CD4-positive, alpha-beta T cell treated with Interleukin-6 for 4 hours (primary cell): Measurements from ENCODE around the gene EPB41L2.
A peak's percentile ranks its signal among the peaks of the same experiment; 100 is the strongest.

Experiments used
- DNase-seq: peaks from one replicate; pipeline ENCODE4 v3.0.0-alpha.2; 2020; ENCODE audit warnings: mixed read lengths

EPB41L2 gene

GRCh38 chr6:130858054-130858453 lies 205.0 kb downstream of the EPB41L2 start:
- no peak for DNase-seq

GRCh38 chr6:130853555-130854183 lies 209.4 kb downstream of the EPB41L2 start:
- DNase-seq: no peak

DNA sequence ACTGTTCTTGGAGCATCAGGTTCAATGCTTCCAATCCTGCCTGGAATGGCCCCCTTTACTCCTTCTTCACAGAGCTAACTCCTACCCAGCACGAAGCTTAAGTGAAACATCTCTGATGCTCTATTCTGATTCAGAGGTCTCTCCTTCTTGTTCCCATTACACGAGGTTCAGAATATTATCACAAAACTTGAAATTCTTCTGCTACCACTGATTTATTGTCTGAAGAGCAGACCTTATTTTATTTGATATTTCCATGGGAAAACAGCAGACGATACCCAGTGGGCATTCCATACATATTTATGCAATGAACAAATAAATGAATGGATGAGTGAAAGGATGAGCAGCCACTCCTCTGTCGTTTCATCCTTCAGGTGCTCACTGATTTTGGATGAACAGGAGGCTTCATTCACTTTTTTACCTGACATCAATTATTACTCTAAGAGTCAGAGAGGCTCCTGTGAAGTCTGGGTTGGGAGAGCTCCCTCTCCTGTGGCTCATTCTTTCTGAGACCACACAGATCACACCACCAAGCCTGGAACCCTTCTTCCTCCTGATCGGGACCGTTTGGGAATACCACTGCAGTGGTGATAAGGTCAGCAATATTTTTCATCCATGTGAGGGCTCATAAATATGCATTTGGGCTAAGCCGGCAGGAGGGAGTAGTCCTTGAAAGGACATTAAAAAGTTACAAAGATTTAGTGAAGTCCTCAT lies 210.0 kb downstream of the EPB41L2 start:
- DNase-seq: no peak

GRCh38 chr6:130851026-130851425 lies 212.0 kb downstream of the EPB41L2 start:
- no peak for DNase-seq

DNA sequence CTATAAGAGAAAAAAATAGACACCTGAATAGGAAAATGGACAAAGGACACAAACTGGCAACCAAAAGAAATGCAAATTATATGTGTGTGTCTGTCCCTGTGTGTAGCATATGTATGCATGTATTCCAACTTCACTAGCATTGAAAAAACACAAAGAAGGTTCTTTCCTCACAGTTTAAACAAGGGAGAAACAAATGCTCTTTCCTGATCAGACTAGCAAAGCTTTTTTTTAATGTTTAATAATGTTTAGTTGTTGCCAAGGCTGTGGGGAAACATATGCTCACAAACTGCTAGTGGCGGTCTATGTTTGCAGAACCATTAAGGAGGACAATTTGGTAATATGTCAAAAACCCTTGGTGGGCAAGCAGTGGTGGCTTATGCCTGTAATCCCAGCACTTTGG lies 213.5 kb downstream of the EPB41L2 start:
- no peak for DNase-seq

GRCh38 chr6:130848945-130849344 lies 214.1 kb downstream of the EPB41L2 start:
- no peak for DNase-seq

GRCh38 chr6:130847001-130847910 lies 215.8 kb downstream of the EPB41L2 start:
- DNase-seq: no peak

DNA sequence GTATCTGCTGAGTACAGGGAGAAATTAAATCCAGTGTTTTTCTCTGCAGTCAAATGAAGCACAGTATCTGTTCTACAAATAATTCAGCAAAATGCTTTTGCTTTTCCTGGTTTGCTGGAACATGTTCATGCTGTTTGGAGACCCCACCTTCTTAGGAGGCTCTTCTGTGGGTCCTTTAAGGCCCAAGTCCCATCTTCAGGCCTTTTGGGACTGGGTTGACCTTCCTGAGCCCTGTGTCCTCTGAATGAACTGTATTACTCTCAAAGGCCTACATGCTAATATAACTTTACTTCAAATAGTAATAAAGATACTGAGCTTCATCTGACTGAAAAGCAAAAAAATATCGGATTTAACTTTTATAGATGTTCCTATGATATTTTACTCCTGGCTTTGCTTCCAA lies 216.5 kb downstream of the EPB41L2 start:
- no peak for DNase-seq

DNA sequence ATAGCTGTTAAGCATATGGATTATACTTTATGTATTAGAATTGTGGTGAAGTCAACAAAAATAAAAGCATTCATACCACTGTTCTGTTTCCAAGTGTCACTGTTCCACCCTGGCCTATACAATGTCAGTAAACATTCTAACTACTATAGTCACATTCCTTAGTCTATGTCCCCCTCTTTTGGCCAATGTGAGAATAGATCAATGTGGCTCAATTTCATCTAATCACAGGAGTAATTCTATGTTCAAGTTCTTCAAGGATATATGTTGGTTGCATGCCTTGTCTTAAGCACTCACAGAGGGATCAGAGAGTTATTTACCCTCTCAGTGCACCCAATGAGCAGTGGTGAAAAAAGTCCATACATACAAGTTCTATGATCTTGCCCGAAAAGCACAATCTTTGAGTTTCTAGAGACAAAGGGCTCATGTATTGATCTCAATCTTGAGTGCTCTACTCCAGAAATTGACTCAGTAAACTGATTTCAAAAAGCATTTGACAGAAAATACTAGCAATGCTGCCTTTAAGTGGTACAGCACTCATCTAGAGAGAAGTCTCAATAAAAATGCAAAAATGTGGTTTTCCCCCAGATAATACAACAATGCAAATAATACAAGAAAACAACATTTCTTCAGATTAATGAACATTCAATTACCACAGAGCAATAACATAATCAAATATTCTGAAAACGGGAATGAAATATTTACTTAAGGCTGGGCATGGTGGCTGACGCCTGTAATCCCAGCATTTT lies 219.3 kb downstream of the EPB41L2 start:
- DNase-seq: peak; percentile 2

- DNase-seq: no peak
Observed at GRCh38 chr6:130841128-130841728, 221.8 kb downstream of the EPB41L2 start.

GRCh38 chr6:130840050-130840449 lies 223.0 kb downstream of the EPB41L2 start:
- no peak for DNase-seq

DNA sequence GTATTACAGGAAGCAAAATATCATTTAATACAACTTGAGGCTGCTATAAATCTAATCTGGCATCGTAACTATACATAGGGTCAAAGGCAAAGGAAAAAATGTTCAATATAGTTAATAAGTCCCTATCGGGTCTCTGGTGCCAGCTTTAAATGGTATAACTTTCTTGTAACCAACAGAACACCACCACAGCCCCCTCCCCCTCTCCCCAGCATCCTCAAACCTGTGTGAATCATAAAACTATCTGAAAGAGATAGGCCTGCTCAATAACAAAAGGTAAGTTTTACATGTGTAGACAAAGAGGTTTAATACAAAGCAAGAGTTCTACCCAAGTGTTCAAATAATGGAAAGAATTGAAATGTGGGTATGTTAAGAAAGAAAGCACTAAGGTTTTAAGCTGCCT lies 223.7 kb downstream of the EPB41L2 start:
- no peak for DNase-seq

DNA sequence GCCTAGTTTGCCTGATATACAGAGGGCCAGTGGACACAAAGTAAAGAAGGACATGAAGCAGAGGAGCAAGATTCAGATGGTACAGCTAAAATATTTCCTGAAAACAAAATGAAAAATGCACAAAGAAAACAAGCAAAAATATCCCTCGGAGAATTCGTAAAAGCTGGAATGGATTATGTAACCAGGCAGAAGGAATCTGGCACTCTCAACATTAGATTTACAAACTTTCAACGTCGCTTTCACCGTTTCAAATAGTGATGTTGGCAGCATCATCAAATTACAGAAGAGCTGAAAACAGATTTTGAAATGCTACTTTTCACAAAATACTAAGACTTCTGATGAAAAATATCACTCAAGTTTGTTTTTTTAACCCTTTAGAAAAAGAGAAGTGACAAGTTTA lies 224.1 kb downstream of the EPB41L2 start:
- no peak for DNase-seq

DNA sequence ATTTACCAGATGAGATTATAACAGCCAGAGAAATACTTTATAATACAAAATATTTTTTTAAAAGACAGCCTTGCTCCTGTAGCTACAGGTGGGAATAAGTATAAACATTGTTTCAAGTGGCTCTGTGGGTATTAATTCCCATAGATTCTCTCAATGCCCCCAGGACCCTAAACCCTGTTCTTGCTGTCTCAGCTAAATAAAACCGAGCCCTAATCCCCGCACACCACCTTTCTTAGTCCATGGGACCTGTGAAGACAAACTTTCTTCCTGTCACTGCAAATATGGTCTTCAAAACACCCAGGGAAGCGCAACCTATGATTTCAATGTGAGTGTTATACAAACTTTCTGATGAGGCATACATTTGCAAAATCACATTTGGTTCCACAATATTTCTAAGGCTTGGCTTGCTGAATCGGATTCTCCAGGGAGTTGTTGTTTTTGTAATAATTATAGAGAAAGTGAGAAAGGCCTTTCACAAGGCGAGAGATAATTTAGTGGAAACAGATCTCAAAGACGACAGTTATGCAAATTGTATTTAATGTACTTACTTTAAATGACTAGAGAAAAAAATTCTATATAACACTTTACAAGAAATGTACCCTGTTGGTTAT lies 224.7 kb downstream of the EPB41L2 start:
- no peak for DNase-seq

- DNase-seq: no peak
Observed at GRCh38 chr6:130837067-130837466, 226.0 kb downstream of the EPB41L2 start.

- DNase-seq: no peak
Observed at GRCh38 chr6:130836055-130836640, 226.9 kb downstream of the EPB41L2 start.

DNA sequence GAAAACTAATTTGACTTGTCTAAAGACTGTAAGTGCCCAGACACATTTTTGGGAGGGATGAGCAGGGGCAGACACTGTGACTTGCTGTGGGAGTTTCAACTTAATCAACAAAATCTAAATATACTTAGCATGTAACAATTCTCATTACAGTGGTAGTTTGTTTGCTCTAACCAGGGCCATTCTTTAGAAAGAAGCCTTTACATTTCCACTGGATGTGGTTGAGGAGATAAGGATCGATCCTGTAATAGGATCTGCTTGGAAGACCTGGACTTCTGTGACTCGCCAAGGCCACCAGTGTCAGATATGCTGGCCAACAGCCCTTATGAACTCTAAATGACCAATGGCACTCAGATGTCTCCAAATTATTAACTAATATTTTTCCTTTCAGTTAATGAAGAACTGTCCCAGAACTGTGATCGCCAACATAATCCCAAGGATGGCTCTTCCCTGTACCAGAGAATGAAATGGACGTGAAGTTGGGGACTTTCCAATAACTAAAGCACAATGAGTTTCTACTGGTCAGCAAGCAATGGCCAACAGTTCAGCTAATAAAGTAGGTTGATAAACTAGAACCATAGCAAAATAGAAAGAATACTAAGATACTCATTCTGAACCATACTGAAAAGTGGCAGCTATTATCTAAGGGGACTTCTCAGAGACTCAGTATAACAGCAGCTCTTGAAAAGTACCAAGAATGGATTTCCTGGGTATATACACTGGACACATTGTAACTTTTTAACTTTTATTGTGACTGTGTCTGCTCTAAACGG lies 228.4 kb downstream of the EPB41L2 start:
- DNase-seq: no peak

- no peak for DNase-seq
Observed at GRCh38 chr6:130833569-130833968, 229.5 kb downstream of the EPB41L2 start.

- DNase-seq: no peak
Observed at GRCh38 chr6:130831607-130832006, 231.4 kb downstream of the EPB41L2 start.

- no peak for DNase-seq
Observed at GRCh38 chr6:130829333-130829910, 233.6 kb downstream of the EPB41L2 start.
